Body of pancreas (tissue), 4 donors: ENCODE measurements around the gene P2RY10. TPM values are rescaled to one million over a fixed set of nuclear protein-coding genes. Genes with fewer than 3 reads are reported as not detected.
"Not testable (repeated sequence)": the region's sequence is repeated elsewhere in the genome, so short reads cannot be mapped to it uniquely, and the experiment has no call there.

Source experiments
- ATAC-seq: fragments of 150-250 bp; one replicate; pipeline ENCODE4 v1.9.1; 2016
- DNase-seq, 4 donors: peaks; one replicate each; pipeline ENCODE4 v3.0.0-alpha.2; 2019
- H3K27ac ChIP-seq, 4 donors: fragments of 200-600 bp; sonication (generic); 1 replicate in 3 of 4; 2 replicates in 1 of 4; pipeline versions ENCODE4 v1.5.1 to v1.6.1; 2016 to 2019; ENCODE audit warnings: mild to moderate bottlenecking in 1 of 4, mixed read lengths in 1 of 4, moderate library complexity in 1 of 4
- H3K27me3 ChIP-seq, 2 donors: fragments of 200-600 bp; sonication (generic); one replicate each; pipeline ENCODE4 v1.6.0; 2016; ENCODE audit warnings: mild to moderate bottlenecking in 1 of 2
- H3K36me3 ChIP-seq, 2 donors: fragments of 200-600 bp; sonication (generic); replicated peaks in 1 of 2; 2 replicates each; pipeline ENCODE4 v1.5.1; 2016; ENCODE audit warnings: low read depth in 2 of 2; ENCODE audit not compliant: insufficient read depth in 1 of 2
- H3K4me1 ChIP-seq: fragments of 200-600 bp; sonication (generic); one replicate; pipeline ENCODE4 v1.6.0; 2016
- H3K4me3 ChIP-seq, 2 donors: fragments of 200-600 bp; sonication (generic); 1 replicate in 1 of 2; 2 replicates in 1 of 2; pipeline ENCODE4 v1.5.1; 2016 to 2019
- H3K9me3 ChIP-seq, 3 donors: fragments of 200-600 bp; sonication (generic); 1 replicate in 2 of 3; 2 replicates in 1 of 3; pipeline ENCODE4 v1.5.1; 2016
- POLR2A ChIP-seq, 3 donors: fragments of 450-650 bp; IDR thresholded peaks; one replicate each; pipeline ENCODE4 v1.6.1; 2016; ENCODE audit warnings: antibody characterized with exemption in 3 of 3, mild to moderate bottlenecking in 2 of 3
- WGBS, 2 donors: methylation state at CpG; one replicate each; pipeline ENCODE4 v1.1.5; 2017; 5-methylcytosine and 5-hydroxymethylcytosine counted together
- intact Hi-C: fragments of 100-400 bp; cut with DNase I; formaldehyde crosslinking; loops from one replicate; pipeline ENCODE4 v1.15.1; 2023
- microRNA-seq, 2 donors: library from miRNA; unstranded; fragments of <30 nt; microRNA quantifications; one replicate each; pipeline ENCODE4, GENCODE V29; 2016; ENCODE audit warnings: borderline number of aligned reads in 2 of 2, borderline replicate concordance in 2 of 2
- total RNA-seq, 2 donors: library from RNA; depleted of rRNA; stranded (reverse); fragments of >200 nt; gene quantifications; one replicate each; pipeline ENCODE4 v1.1.0, GENCODE V29; 2016
- TF ChIP-seq, protein P1 (sequence below), 7 experiments: fragments of 450-650 bp in 4 of 7; fragments of 200-600 bp in 3 of 7; sonication (generic) in 3 of 7; IDR thresholded peaks; one replicate each; pipeline ENCODE4 v1.5.1; 2016 to 2019; ENCODE audit warnings: antibody characterized with exemption in 7 of 7

The P2RY10 gene
- total RNA-seq, 2 donors from 2014 or later: 0.52 TPM; not detected in 1

DNA sequence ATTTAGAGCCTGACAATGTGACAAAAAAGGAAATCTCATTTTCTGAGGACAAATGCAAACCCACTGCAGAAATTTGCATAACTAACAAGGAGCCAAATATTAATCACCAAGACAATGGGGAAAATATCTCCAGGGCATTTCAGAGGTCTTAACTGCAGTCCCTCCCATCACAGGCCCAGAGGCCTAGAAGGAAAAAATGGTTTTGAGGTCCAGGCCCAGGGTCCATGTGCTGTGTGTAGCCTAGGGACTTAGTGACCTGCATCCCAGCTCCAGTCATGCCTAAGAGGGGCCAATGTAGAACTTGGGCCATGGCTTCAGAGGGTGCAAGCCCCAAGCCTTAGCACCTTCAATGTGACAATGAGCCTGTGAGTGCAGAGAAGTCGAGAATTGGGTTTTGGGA, 44.2 kb downstream of the P2RY10 start:
- TF ChIP-seq, protein P1, sequence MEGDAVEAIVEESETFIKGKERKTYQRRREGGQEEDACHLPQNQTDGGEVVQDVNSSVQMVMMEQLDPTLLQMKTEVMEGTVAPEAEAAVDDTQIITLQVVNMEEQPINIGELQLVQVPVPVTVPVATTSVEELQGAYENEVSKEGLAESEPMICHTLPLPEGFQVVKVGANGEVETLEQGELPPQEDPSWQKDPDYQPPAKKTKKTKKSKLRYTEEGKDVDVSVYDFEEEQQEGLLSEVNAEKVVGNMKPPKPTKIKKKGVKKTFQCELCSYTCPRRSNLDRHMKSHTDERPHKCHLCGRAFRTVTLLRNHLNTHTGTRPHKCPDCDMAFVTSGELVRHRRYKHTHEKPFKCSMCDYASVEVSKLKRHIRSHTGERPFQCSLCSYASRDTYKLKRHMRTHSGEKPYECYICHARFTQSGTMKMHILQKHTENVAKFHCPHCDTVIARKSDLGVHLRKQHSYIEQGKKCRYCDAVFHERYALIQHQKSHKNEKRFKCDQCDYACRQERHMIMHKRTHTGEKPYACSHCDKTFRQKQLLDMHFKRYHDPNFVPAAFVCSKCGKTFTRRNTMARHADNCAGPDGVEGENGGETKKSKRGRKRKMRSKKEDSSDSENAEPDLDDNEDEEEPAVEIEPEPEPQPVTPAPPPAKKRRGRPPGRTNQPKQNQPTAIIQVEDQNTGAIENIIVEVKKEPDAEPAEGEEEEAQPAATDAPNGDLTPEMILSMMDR (IDR thresholded peaks at IDR 0.05): no peak
- no peak for TF ChIP-seq POLR2A (IDR thresholded peaks at IDR 0.05)
- no peaks in the 10 kb centered on the region for H3K9me3 ChIP-seq
- no peak overlapping the region for H3K4me3 ChIP-seq
- intact Hi-C loops: no loop called here
- no peaks in the 10 kb centered on the region for H3K27me3 ChIP-seq
- no peaks in the 10 kb centered on the region for H3K36me3 ChIP-seq
- H3K27ac ChIP-seq: no peak overlapping the region
- H3K4me1 ChIP-seq: no peaks in the 10 kb centered on the region
- DNase-seq (no peak), ATAC-seq (no peak)
- WGBS, 2 donors: 17 to 29% methylated on average over 1 of the region's 1 CpG

- H3K27me3 ChIP-seq: no peaks in the 10 kb centered on the region
- H3K4me1 ChIP-seq: no peaks in the 10 kb centered on the region
- ATAC-seq: no peak
- intact Hi-C loops: no loop called here
- no peak for DNase-seq
- H3K36me3 ChIP-seq: no peaks in the 10 kb centered on the region
- TF ChIP-seq, protein P1 (IDR thresholded peaks at IDR 0.05): no peak
- no peak for TF ChIP-seq POLR2A (IDR thresholded peaks at IDR 0.05)
- H3K9me3 ChIP-seq: no peaks in the 10 kb centered on the region
- WGBS, 2 donors: 42 to 60% methylated on average over 1 to 4 of the region's 5 CpGs
- H3K4me3 ChIP-seq: no peak overlapping the region
- no peak overlapping the region for H3K27ac ChIP-seq
Observed at GRCh38 chrX:78997870-78998558, 52.8 kb downstream of the P2RY10 start.

DNA sequence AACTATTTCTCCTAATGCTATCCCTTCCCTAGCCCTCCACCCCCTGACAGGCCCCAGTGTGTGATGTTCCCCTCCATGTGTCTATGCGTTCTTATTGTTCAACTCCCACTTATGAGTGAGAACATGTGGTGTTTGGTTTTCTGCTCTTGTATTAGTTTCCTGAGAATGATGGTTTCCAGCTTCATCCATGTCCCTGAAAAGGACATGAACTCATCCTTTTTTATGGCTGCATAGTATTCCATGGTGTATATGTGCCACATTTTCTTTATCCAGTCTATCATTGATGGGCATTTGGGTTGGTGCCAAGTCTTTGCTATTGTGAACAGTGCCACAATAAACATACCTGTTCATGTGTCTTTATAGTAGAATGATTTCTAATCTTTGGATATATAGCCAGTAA, 62.3 kb downstream of the P2RY10 start:
- H3K4me3 ChIP-seq, H3K27ac ChIP-seq, H3K4me1 ChIP-seq, H3K27me3 ChIP-seq, H3K9me3 ChIP-seq, ATAC-seq, DNase-seq, H3K36me3 ChIP-seq, intact Hi-C loops: not testable (repeated sequence)
- WGBS, 2 donors: 78 to 89% methylated on average over 1 of the region's 1 CpG

Small RNA genes lying within 50 kb of the gene (microRNA-seq; reads per million reads assigned to microRNA genes)
- gene MIR4328: 0 reads per million in 2 donors

Other genes with a start within 250 kb of the P2RY10 start
- gene LPAR4, start 197.7 kb upstream of the P2RY10 start, total RNA-seq: 1 to 10 TPM in 1 of 2 donors, not detected in 1; 3.0 TPM
- gene GPR174, start 199.3 kb downstream of the P2RY10 start, total RNA-seq: under 1 TPM; 0.26 to 0.33 TPM